HK-2 (cell line): ENCODE results near the gene RPS23.

Experiments
- DNase-seq: peaks from one replicate; pipeline ENCODE4 v3.0.0-alpha.2; 2018; ENCODE audit not compliant: unreplicated experiment

The RPS23 gene

DNA sequence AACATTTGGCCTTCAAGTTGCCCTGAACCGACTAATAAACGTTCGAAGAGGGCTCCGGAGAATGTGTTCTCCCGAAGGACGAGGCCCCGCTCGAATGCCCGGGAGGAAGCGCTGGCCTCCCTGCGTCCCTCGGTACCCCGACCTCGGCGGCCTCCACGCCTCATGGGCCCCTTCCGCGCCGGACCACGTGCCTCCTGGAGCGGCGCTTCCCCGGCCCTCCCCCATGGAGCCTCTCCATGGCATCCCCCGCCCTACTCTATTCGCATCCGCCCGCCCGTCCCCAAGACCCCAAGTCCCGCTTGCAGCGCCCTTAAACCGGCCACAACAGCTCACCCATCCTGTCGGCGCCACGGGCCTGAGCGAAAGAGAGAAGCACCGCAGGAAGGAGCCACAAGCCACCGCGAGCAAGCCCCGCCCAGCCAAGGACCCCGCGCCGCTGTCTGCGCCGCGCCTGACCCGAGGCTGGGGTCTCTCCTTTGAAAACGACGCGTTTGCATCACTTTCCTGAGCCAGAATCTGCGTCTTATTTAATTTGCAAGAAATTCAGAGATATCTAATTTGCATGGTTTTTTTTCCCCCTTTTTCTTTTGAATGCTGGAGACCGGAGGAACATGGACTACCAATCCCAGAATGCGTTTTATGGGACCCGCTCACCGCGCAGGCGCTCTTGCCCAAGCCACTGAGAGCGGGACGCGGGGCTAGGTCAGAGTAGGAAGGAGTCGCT, at the start of gene RPS23:
Gene RPS23 (minus strand): TSS at position 368 of the 724 bp plus-strand sequence. CDS start 31 bp downstream, at position 337.
- DNase-seq: peak; percentile 84

DNA sequence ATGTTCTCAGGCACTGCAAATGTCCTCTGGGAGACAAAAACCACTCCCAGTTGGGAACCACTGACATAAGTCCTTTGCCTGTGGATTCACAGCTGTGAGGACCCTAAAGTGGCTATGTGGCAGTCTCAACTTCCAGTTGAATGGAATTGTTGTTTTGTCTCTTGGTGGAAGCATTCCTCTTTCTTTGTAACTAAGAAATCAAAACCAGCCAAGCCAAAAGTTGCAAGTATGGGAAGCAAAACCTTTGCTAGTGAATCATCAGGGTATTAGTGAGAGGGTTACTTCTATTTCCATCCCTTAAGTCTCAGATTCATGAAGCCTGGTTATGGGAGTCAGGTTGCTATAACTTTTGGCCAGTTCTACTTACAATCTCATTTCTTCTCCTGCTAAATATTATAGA, 49.8 kb upstream of the RPS23 start:
- DNase-seq: no peak

DNA sequence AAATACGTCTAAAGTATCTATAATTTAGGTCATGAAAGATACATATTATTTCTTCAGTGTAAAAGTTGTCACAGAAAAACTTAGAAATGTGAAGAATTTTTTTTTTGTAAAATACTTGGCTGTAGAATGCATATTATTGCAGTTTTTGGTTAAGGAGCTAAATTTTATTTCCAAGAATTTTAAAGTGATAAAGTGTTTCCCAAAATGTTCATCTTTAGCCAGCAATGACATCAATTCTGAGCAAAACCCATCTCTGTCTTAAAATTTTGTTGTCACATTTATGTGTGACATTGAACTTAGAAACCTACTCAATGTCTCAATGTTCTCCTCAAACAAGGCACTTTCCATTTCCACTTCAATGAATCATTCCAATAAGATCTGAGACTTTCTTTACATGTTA, 47.8 kb upstream of the RPS23 start:
- no peak for DNase-seq

DNA sequence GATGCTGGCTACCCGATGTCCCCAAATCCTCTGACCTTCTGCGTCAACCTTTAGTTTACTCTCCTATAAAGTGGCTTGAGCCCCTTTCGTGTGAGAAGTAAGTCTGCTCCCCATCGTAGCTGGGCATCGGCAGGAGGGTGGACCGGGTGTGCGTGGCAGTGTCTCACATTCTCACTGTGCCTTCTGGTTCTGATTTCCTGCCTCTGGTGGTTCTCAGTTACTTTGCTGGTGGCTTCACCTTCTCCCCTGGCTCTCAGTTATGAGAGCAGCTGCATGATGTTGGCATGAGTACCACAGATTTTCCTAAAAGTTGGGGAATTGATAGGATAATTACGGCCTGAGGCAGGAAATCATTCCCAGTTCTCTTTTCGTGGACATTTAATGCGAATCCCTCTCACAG, 47.0 kb upstream of the RPS23 start:
- no peak for DNase-seq

- no peak for DNase-seq
Observed at GRCh38 chr5:82320966-82321365, 42.8 kb upstream of the RPS23 start.

DNA sequence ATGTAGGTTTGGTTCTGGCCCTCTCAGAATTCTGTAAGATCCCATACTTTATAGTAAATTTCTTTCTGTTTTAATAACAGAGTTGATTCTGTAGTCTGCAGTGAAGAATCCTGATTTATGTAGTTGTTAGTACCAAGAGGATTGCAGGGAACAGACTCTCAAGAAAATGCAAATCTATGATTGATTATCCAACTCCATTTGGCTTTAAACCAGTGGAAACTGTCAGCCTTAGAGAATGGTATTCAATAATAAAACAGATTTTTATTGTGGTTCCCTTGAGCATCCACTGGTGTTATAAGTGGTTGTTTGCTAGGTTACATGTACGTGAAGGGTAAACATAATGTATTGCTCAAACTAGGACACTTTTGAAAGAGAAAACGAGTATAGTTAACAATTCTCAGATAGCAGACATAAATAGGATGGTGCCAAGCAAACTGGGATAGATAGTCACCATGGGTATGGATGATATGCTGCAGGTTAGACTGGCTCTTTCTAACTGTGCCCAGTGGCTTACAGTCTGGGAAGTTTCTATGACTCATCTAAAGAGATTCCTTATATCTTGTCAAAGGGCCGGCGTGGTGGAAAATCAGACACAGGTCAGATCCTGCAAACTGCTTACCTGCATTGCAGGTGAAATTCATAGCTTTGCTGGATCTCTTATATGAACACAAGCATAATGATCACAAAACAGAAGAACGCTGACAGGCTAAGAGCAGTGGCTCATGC, 41.7 kb upstream of the RPS23 start:
- no peak for DNase-seq

- DNase-seq: no peak
Observed at GRCh38 chr5:82319192-82319591, 41.0 kb upstream of the RPS23 start.

GRCh38 chr5:82314964-82315758, 37.0 kb upstream of the RPS23 start:
- no peak for DNase-seq

GRCh38 chr5:82313016-82313415, 34.9 kb upstream of the RPS23 start:
- no peak for DNase-seq

- DNase-seq: peak; percentile 43
Observed at GRCh38 chr5:82312373-82312856, 34.3 kb upstream of the RPS23 start.

DNA sequence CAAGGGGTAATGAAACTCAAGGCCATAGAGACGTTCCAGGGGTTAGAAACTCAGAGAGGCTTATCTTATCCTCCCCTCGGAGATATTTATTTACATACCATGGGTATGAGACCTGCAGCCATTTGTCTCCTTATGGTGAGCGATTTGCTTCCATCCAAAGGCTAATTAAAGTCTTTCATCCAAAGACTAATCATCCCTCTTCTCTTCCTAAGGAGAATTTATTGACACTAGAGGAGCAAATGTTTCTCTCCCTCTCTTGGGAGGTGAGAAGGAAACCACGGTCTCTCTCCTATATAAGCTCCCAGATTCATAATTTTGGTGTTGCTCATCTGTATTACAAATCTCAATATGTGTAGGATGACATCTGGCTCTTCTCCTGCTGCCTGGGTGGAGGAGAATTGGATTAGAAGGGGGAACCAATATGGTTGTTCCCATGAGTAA, 31.0 kb upstream of the RPS23 start:
- DNase-seq: no peak

- DNase-seq: no peak
Observed at GRCh38 chr5:82308416-82308815, 30.3 kb upstream of the RPS23 start.

DNA sequence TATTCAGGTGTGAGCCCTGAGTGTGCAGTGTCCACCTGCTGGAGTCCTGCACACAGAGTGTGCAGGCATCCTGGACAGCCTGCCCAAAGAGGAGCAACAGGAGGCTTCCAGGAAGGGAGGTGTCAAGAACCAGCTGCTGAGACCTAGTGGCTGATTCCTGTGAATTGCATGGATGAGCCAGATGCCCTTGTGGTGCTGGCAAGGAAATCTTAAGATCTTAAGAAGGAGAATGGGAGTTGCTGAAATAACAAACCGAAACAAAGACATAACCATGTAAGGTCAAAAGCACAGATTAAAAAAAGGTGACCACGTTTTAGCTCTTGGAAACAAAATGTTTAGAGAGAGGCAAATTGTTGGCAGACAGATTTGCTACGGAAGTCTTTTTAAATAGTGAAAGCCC, 29.3 kb upstream of the RPS23 start:
- no peak for DNase-seq

DNA sequence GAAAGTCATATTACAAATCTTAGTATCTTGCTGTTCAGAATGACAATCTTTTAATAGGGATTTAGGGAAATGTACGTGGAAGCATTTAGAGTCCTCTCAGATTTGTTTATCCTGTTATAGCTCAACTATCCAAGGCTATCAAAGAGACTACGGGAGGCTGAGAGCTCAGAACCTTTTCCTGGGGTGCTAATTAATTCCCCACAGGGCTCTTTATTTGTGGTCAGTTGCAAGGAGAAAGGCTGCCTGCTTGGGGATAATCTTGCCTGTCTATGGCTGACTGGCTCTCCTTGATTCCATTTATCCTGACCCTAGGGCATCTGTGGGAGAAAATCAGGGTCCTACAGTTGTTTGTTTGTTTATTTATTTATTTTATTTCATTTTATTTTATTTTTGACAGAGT, 28.0 kb upstream of the RPS23 start:
- no peak for DNase-seq

- no peak for DNase-seq
Observed at GRCh38 chr5:82301190-82301589, 23.0 kb upstream of the RPS23 start.

GRCh38 chr5:82298668-82299067, 20.5 kb upstream of the RPS23 start:
- no peak for DNase-seq

- no peak for DNase-seq
Observed at GRCh38 chr5:82297711-82298110, 19.6 kb upstream of the RPS23 start.

- no peak for DNase-seq
Observed at GRCh38 chr5:82296929-82297328, 18.8 kb upstream of the RPS23 start.

DNA sequence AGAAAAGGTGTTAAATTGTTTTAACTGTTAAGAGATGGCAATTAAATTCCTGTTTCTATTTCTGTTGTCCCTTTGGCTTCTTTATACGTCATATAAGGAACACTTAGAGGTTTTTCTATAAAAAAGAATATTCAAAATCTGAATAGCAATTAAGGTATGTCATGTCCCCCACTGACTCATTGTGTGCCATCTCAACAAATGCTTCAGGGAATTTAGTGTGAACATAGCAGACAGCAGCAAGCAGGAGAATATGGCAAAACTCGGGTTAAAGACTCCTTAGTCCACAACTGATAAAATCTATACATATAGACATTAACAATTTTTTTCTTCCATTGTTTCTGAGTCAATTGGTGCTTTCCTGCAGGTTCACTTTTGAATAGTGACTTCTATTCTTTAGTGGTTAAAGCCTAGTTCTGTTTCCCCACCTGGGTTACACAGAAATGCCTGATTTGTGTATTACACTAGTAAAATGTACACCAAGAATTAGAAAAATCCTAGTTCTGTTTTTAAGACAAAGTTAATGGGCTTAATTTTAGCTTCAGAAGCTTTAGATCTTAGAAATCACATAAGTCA, 17.9 kb upstream of the RPS23 start:
- no peak for DNase-seq

- no peak for DNase-seq
Observed at GRCh38 chr5:82295144-82295543, 17.0 kb upstream of the RPS23 start.

DNA sequence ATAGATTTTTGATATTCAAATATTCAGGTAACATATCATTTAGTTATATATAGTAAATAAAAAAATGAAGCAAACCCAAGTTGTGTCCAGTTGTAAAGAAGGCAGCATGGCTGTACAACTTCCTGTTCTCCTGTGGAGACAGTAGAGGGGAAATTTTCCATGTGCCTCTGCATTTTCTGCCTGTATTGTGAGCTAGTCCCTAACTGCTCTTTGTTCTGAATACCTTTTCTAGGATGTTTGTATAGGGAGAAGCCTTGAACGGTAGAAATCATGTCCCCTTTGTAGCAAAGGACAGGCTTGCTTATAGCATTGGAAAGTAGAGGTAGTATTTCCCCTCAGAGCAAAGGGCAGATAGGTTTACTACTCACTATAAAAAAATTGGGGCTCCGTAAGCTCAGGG, 13.3 kb upstream of the RPS23 start:
- no peak for DNase-seq

DNA sequence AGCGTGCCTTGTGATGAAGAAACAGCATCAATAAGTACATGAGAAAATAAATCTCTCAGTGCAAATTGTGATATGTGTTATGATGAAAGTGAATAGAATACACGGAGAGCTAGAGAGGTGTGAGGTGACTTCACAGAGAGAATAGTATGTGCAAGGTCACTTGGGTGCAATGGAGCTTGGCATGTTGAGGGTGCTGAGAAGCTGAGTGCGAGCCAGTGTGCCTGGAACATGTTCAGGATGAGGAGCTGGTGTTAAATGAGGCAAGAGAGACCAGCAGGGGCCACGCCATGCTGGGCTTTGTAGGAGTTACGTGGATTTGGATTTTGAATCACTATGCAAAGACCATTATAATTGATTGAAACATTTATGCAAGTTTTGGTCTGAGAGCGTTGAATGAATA, 12.8 kb upstream of the RPS23 start:
- no peak for DNase-seq
